ENCODE results near the gene TAF10. TPM values are rescaled to one million over a fixed set of nuclear protein-coding genes. Genes with fewer than 3 reads are reported as not detected.

Gene TAF10
- total RNA-seq, 6 experiments from 2014 or later: 47.3 to 81.9 (median 60.4) TPM

DNA sequence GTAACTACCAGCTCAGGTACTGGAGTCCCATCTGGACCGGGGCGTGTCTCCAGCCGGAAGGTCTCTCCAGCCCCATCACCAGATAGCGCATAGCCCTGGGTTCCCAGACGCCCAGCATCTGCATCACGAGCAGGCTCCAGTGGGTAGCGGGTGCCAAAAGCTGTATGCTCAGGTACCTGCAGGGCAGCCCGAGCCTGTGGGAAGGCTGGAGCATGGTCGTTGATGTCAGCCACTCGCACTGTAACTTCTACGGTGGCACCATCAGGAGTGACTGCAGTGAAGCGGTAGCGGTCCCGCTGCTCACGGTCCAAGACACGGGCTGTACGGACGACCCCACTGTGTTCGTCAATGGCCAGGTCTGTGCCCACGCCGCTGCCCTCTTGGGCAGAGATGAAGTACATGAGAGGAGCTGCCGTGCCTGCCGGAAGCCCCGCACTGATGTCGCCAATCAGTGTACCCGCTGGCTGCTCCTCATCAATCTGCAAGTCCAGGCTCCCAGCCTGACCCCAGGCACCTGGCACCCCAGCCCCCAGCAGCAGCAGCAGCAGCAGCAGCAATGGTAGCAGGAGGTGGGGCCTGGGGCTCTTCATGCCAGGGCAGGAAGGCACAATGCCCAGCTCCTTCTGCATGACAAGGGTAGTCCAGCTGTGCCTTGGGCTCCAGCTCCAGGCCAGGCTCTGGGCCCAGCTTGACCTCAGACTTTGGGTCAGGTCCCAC lies 29.1 kb upstream of the TAF10 start:
- Histone ChIP-seq H3K4me3 (no peak overlapping the region), H3K9me3 (no peaks in the 10 kb centered on the region), H3K27me3 (no peaks in the 10 kb centered on the region), H3K27ac (no peak overlapping the region), H3K36me3 (no peaks in the 10 kb centered on the region), H3K4me1 (peaks cover 0 to 19% (median 11%) of the 10 kb centered on the region in 4 donors)
- intact Hi-C loops (cut with DNase I): no loop called here
- no peak for TF ChIP-seq CTCF (IDR thresholded peaks at IDR 0.05)
- TF ChIP-seq POLR2A (IDR thresholded peaks at IDR 0.05): no peak
- DNase-seq: no peak
- no peak for ATAC-seq
- WGBS (ENCODE audit: insufficient coverage, low coverage, low lambda C conversion rate, missing lambda C conversion rate): 40% methylated on average over 2 of the region's 26 CpGs

- H3K4me3 ChIP-seq: no peak overlapping the region
- no peak for ATAC-seq
- H3K9me3 ChIP-seq: no peaks in the 10 kb centered on the region
- DNase-seq: no peak
- WGBS (ENCODE audit: insufficient coverage, low coverage, low lambda C conversion rate, missing lambda C conversion rate): no CpG with 5 or more reads among the region's 36 CpGs
- H3K36me3 ChIP-seq: no peaks in the 10 kb centered on the region
- peaks cover 0 to 23% (median 13%) of the 10 kb centered on the region in 4 donors for H3K4me1 ChIP-seq
- intact Hi-C loops (cut with DNase I): no loop called here
- no peak for TF ChIP-seq POLR2A (IDR thresholded peaks at IDR 0.05)
- no peak for TF ChIP-seq CTCF (IDR thresholded peaks at IDR 0.05)
- no peak overlapping the region for H3K27ac ChIP-seq
- H3K27me3 ChIP-seq: no peaks in the 10 kb centered on the region
These were observed 28.3 kb upstream of the TAF10 start for GRCh38 chr11:6640036-6640984.

GRCh38 chr11:6638429-6638828 lies 26.4 kb upstream of the TAF10 start:
- no peak for TF ChIP-seq POLR2A (IDR thresholded peaks at IDR 0.05)
- no peak for TF ChIP-seq CTCF (IDR thresholded peaks at IDR 0.05)
- Histone ChIP-seq H3K4me3 (no peak overlapping the region), H3K27me3 (no peaks in the 10 kb centered on the region), H3K36me3 (no peaks in the 10 kb centered on the region), H3K27ac (peak overlapping the region; percentile 6 to 12 (median 11)), H3K4me1 (peaks cover 0 to 36% (median 17%) of the 10 kb centered on the region in 4 donors), H3K9me3 (no peaks in the 10 kb centered on the region)
- WGBS (ENCODE audit: insufficient coverage, low coverage, low lambda C conversion rate, missing lambda C conversion rate): 66% methylated on average over 3 of the region's 4 CpGs
- intact Hi-C loops (cut with DNase I): no loop called here
- DNase-seq: no peak
- peak in 1 of 4 donors; percentile 4 for ATAC-seq

DNA sequence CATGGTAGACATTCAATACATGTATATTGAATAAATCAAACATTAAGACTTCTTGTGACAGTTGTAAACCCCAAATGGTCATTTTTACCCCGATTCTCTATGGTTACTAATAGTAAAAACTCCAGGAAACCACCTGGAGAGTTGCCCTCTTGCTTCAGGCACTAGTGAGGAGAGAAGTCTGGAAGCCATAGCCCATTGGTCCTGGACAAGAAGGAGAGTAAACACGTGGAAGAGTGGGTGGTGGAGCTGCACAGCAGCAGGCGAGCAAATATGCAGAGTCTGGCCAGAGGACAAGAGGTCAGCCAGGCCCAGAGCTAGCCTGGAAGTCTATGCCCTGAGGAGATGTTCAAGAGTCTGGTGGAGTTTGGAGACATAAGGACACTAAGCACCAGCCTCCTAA lies 25.9 kb upstream of the TAF10 start:
- Histone ChIP-seq H3K4me1 (peaks cover 0 to 36% (median 17%) of the 10 kb centered on the region in 4 donors), H3K9me3 (no peaks in the 10 kb centered on the region), H3K36me3 (no peaks in the 10 kb centered on the region), H3K4me3 (no peak overlapping the region), H3K27me3 (no peaks in the 10 kb centered on the region), H3K27ac (peak overlapping the region in 2 of 3 donors; percentile 11 to 12)
- DNase-seq: peak; percentile 73 to 81 (median 77)
- 14% methylated on average over 3 of the region's 3 CpGs for WGBS (ENCODE audit: insufficient coverage, low coverage, low lambda C conversion rate, missing lambda C conversion rate)
- TF ChIP-seq POLR2A (IDR thresholded peaks at IDR 0.05) (no peak), CTCF (IDR thresholded peaks at IDR 0.05) (no peak)
- peak; percentile 84 to 89 (median 88) for ATAC-seq
- intact Hi-C loops (cut with DNase I): no loop called here

All from right lobe of liver (tissue), 6 donors.